Uterus (tissue), 2 donors: Measurements from ENCODE around the gene MAD1L1.

Source experiments
- CTCF ChIP-seq, 4 experiments: fragments of 200-600 bp in 2 of 4; fragments of 450-650 bp in 2 of 4; sonication (generic) in 2 of 4; IDR thresholded peaks; one replicate each; pipeline ENCODE4 v1.5.1; 2016 to 2019; ENCODE audit warnings: antibody characterized with exemption in 4 of 4, mild to moderate bottlenecking in 2 of 4, moderate library complexity in 1 of 4
- POLR2A ChIP-seq, 2 donors: fragments of 450-650 bp; IDR thresholded peaks; one replicate each; pipeline ENCODE4 v1.6.1; 2016; ENCODE audit warnings: antibody characterized with exemption in 2 of 2, mild to moderate bottlenecking in 1 of 2, moderate library complexity in 1 of 2

GRCh38 chr7:2239242-2239641 lies 6.5 kb upstream of the MAD1L1 start:
- TF ChIP-seq CTCF (IDR thresholded peaks at IDR 0.05) = no peak
- TF ChIP-seq POLR2A (IDR thresholded peaks at IDR 0.05) = no peak
